NCI-H1105 (cell line): ENCODE measurements around the gene MKNK2.
"Not testable (repeated sequence)": the region's sequence is repeated elsewhere in the genome, so short reads cannot be mapped to it uniquely, and the experiment has no call there.

ENCODE experiments used
- DNase-seq: peaks from one replicate; lab custom pipeline; 2025; lab: John Stamatoyannopoulos, UW

Gene MKNK2

DNA sequence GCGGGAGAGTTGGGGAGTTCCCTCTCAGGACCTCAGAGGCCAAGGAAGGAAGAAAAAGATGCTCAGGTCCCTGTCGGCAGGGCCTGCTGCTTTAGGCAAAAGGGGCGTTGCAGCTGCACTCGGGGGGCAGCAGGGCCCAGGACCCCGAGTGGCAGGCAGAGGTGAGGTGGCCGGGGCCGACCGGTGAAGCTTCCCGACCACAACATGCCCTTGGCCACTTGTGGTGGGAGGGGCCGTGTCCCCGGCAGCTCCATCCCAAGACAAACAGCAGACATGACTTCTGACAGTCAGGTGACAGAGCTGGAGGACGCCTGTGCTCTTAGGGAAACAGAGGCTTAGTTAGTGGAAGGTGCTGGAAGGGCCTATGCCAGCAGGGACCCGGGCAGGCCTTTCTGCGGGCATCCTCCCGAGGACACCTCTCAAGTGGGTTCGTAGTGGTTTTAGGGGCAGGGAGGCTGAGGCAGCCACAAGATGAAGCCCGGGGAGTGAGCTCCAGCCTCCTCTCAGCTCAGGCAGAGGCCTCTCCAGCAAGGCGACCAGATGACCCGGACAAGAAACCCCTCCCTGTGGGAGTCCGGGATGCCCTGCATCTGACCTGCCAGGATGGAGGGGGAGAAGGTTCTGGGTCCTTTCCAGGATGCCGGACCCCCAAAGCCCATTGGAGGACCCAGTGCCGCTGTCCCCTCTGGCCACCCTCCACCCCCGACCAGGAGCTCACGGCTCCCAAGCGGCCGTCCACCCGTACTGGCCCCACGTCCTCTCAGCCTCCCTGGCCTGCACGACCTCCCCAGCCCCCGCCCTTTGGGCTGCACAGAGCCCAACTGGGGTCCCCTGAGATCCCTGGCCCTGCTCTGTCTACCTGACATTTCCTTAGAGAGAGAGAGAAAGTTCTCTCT lies 59.8 kb downstream of the MKNK2 start:
- DNase-seq = no peak

DNA sequence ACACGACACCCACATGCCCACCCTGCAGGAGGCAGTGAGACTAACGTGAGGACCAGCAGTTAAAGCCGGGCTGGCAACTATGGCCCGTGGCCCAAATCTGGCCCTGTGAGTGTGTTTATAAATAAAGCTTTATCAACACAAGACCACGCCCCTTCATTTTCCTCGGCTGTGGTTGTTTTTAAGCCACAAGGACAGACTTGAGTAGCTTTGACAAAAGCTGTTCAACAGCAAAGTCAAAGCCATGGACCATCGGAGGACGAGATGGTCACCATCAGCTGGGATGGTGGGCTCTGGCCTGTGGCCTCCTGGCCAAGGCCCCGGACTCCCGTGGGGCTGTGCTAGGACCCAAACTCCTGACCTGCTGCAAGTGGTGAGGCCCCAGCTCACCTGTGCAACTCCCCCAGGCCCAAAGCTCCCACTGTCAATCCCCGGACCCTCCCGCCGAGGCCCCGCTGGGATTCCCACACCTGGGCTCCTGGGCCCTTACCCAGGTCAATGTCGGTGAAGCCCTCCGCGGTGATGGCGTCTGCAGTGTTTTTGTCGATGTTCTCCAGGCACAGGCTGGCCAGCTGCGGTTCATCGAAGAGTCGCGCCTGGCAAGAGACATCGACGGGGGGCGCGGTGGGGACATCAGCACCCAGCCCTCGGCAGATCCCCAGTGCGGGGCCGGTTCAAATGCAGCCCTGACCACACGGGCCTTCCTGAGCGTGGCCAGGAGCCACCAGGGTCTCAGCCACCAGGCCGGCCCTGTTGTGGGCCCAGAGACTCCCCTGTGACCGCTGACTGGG lies 60.6 kb downstream of the MKNK2 start:
- DNase-seq = no peak

DNA sequence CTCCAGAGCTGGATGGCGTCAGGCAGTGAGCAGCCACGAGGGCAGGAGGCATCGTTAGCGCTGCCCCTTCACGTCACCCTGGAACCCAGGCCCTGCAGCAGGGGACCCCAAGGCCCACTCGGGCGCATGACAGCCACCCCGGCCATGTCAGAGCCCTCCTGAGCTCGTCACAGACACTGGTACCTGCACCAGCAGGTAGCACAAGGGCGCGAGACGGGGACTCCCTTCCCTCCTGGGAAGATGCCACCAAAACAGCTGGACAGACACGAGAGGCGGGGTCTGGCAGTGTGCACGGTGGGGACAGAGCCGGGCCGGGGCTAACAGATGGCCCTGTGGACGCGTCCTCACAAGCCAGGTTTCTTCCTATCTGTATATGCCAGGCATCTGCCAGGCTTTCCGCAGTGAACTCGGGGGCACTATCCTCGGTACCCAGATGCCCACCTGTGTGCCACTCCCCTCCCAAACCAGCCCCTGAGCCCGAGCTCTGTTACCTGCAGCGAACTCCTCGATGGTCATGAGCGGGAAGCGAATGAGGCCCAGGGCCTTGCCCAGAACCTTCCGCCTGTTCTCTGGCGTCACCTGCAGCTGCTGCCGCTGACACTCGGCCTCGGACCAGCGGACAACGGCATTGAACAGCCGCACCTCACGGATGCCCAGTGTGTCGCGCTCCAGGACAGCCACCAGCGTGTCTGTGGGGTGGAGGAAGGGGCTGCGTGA lies 61.4 kb downstream of the MKNK2 start:
- DNase-seq = no peak

DNA sequence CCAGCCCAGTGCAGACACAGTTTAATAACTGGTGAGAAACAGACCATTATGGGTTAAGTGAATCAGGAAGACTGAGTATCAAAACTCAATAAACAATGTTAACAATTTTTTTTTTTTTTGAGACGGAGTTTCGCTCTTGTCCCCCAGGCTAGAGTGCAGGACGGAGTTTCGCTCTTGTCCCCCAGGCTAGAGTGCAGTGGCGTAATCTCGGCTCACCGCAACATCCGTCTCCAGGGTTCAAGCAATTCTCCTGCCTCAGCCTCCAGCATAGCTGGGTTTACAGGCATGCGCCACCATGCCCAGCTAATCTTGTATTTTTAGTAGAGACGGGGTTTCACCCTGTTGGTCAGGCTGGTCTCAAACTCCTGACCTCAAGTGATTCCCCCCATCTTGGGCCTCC lies 62.6 kb downstream of the MKNK2 start:
- DNase-seq = not testable (repeated sequence)
